ENCODE measurements around the gene GLIPR1.
"Not testable (repeated sequence)": the region's sequence is repeated elsewhere in the genome, so short reads cannot be mapped to it uniquely, and the experiment has no call there.

The GLIPR1 gene

DNA sequence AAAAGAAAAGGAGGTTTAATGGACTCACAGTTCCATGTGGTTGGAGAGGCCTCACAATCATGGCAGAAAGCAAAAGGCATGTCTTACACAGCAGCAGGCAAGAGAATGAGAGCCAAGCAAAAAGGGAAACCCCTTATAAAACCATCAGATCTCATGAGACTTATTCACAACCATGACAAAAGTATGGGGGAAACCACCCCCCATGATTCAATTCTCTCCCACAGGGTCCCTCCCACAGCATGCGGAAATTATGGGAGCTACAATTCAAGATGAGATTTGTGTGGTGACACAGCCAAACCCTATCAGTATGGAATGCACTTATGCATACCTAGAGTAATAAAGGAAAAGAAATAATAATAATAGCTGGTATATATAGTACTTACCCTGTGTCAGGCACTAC lies 4.5 kb upstream of the GLIPR1 start:
- DNase-seq, result no peak

DNA sequence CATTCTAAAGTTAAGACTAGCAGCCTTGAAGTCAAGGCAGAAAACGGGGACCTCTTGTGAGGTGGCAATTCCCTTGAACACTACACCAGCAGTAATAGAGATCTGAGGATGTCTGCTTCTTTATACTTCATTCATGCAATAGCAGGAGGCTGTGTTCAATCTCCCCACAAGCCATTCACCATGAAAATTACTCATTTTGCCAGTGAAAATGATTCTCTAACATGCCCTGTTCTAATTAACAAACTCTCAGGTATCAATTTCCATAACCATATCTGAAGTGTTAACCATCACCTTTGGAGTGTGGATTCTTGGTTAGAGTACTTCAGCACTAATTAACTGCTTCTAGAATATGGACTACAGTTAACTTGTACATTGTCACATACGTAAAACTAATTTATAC lies 3.4 kb upstream of the GLIPR1 start:
- DNase-seq, result no peak

DNA sequence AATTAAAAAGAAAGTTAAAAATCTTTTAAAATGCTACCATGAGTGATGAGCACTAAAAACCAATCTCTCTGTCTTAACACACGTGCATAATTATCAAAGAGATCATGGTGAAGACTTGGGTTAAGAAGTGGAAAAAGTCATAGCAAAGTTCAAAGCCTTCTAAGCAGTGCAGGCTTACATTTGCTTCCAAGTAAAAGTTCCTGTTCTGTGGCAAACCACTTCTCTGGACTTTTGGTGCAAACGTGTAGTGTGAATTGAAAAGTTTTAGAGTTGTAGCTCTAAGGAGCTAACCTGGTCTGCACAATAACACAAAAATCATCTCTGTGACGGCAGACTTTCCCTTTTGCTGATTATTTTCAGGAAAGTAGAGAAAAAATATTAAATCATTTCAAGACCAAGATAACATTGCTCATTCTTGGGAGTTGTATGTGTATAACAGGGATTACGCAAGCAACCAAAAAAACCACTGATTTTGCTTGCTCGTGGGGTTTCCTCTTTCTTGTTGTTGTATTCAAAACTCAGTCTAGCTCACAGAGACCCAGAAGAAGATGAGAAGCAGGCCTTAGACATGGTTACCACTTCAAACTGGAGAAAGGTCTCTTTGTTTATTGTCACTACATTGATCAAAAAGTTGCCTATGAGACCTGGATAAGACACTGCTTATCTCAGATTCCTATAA lies 2.3 kb upstream of the GLIPR1 start:
- peak; percentile 85 for DNase-seq

DNA sequence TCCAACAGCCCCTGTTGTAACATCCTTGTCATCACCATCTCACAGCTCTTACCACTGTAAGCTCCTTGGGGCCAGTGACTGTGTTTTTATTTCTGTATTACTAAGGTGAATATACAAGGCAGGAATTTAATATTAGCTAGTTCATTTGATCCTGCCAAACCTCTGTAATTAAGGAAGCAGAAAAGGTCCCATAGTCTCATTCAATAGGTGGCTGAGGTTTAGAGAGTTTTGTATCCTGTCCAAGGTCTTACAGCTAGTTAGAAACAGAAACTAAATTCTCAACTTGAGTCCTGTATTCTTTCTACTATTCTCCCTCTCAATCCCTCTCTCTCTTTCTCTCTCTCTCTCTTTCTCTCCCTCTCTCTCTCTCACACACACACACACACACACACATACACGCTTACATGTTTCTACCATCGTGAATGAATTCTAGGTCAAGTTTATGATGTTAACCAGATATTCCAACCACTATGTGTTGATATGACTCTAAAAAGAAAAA lies 543 bp upstream of the GLIPR1 start:
- peak; percentile 70 for DNase-seq

DNA sequence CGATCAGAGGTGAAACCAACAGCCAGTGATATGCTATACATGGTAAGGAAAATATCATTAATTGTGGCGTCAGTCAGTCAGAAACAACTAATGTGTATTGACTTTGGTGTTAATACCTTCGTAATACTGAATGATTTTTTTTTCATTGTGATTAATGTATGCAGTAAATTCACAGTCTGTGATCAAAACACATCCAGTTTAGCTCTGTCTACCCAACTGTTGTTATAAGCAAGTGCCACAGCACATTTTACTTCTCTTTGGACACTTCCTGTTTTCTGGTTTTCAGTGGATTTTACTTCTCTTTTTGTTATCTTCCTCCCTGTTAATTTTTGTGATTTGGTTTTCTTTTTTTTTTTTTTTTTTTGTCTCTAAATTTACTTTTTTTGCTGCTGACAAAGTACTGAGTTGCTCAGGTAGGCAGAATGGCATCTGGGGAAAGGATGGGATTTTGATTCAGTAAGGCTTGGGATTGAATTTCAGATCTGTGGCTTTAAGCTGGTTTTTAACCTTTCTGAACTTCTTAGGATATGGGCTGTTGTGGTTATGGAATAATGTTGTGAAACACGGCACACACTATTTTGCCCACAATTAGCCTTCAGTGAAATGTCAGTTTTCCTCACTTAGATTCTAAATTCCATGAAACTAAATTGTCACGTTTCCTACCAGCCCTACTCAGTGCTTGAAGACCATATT lies 604 bp downstream of the GLIPR1 start:
- DNase-seq, result peak; percentile 83

DNA sequence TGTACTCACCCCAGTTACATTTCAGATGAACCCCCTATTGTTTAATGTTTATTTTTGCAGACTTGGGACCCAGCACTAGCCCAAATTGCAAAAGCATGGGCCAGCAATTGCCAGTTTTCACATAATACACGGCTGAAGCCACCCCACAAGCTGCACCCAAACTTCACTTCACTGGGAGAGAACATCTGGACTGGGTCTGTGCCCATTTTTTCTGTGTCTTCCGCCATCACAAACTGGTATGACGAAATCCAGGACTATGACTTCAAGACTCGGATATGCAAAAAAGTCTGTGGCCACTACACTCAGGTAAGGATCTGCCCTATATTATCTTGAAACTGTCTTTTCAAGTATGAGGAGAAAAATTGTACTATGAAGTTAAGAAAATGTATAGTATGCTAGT lies 1.2 kb downstream of the GLIPR1 start:
- DNase-seq, result no peak

DNA sequence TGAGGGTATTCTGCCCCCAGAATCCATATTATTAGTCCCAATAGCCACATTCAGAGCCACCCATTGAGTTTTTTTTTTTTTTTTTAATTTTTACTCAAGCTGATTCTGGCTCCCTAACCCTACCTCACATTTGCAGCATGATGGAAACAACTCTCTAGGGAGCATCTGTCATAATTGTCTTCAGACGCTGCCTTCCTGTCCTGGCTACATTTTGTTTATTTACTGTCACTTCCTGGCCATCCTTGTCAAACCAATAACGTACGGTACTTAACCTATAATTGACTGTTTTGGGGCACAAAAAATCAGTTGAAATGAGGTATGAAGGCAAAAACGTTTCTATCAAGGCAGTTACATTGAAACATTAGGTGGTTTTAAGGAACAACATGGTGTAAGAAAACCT lies 2.1 kb downstream of the GLIPR1 start:
- DNase-seq, result no peak

DNA sequence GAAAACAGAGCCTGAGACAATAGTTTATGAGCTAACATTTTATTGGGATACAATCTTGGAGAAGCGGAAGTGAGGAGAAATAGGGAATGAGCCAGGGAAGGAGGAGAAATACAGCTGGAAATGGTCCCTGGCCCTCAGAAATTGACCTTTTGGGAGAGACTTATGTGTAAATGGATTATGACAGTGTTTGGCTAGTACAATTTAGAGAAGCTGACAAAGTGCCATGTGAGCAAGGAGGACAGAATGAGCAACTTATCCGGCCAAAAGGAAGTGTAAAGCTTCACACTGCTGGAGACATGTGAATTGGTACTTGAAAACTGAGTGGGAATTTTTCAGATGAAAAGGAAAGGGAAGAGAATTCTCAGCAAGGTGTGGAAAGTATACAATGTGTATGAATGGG lies 2.9 kb downstream of the GLIPR1 start:
- DNase-seq, result no peak

DNA sequence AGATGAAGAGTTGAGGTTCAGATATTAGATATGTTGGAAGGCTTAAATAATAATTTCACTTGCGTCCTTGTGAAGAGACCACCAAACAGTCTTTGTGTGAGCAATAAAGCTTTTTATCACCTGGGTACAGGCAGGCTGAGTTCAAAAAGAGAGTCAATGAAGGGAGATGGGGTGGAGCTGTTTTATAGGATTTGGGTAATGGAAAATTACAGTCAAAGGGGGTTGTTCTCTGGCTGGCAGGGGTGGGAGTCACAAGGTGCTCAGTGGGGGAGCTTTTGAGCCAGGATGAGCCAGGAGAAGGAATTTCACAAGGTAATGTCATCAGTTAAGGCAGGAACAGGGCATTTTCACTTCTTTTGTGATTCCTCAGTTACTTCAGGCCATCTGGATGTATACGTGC lies 3.9 kb downstream of the GLIPR1 start:
- not testable (repeated sequence) for DNase-seq

DNA sequence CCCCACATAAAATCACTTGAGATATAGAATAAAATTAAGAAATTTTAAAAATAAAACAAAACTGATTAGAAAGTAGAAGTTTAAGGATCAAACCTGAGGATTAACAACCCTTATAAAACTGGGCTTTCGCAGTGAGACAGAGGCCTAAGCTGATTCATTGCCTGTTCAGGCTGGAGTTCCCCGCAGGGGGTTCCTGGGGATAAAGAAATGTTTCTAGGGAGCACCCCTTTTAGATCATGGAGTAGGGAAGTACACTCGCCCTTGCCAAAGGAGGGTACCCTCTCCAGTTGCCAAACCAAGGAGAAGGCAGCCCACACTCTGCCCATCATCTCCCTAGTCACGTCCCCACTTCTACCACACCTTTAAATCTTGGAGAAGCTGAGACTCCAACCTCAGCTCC lies 6.8 kb downstream of the GLIPR1 start:
- DNase-seq, result no peak

DNA sequence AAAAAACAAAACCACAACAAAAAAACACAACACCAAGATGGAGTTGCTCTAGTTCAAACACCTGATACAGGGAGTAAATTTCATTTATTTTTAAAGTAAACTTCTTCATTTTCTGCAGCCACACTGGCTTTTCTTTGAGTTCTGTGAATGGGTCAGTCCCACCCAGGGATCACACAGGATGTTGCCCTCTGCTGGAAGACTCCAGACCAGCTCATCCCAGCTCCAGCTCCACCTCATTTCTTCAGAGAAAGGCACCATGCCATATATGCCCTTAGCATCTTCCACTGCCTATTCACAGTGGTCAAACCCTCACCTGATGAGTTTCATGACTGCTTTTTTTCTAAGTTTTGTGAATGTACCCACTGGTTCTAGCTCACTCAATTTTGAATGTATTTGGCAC lies 8.0 kb downstream of the GLIPR1 start:
- DNase-seq, result peak; percentile 44

DNA sequence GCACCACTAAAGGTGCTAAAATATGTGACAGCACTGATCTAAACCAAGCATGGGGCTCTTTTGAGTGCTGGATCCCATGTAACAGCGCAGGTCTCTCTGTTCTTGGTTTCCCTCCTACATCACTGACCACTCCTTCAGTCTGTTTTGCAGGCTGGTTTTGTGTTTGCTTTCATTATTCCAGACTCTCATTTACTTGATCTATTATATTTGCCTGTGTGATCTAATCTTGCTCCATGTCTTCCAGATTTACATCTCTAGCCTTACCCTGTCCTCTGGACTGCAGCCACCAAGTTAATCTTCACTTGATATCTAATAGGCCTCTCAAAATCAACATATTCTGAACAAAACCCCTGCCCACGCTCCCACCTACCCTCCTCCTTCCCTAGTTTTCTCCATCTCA lies 8.6 kb downstream of the GLIPR1 start:
- no peak for DNase-seq

DNA sequence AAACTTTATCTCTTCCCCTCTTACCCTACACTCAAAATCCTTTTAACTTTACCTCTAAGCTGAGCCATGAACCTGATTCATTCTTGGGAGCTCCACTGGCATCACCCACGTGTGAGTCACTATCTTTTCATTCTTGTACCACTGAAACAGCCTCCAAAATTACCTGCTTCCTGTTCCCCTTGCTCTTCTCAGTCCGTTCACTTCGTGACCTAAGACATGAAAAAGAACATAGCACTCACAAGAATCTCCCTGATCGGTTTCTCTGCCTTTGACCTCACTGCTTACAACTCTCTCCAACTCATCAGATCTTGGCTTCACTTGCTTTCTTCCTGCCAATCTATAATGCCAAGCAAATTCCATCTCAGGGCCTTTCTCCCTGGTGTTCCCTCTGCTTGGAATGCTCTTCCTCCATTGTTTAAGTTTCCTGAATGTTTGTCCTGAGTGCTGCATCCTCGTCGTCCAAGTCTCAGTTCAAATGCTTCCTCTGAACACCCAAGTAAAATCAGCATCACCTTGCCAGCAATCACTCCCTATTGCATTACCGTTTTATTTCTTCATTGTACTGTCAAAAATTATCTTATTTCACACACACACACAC lies 9.2 kb downstream of the GLIPR1 start:
- no peak for DNase-seq

DNA sequence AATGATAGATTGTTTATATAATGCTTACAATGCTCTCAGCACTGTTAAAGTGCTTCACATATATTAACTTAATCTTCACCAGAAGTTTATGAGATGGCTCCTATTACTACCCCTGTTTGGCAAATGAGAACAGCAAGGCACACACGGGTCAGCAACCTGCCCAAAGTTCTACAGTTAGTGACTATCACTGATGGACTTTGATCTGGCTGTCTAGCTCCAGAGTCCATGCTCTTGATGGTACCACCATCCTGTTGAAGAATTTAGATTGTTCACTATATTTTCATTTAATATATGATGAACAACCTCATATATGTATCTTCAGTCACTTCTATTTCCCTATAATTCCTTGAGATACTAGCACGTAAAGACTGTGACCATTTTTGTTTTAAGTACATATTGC lies 10.6 kb downstream of the GLIPR1 start:
- no peak for DNase-seq

DNA sequence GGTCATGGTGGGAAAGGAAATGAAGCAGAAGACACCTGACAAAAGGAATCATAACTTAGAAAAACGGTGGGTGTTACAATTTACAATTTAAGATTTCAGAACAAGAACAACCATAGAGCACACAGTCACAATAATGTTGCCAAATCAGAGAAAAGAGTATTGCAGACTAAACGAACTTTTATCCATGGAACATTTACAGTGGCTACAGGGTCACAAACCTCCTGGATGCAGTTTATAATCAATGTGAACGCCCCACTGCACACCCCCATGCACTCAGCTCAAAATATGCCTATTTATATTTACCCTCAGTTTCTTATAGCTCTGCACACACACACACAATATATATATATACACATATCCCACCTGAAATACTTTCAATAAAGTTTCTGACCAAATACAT lies 22.9 kb downstream of the GLIPR1 start:
- DNase-seq, result no peak

DNA sequence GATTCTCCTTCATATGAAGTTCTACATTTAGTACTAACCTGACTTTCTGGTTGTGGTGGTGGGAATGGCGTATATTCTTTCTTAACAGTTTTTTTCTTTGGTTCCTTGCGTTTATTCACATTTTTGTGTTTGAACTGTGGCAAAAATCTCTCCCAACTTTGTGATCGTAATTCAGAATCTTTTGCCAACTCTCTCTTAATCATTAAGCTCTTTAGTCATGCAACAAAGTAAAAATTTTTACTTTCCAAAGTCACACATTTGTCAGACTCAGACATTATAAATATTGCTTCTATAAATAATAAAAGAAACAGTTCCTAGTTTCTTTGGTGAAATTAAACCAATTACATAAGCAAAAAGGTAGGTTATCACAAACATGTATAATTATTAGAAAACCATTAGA lies 23.3 kb downstream of the GLIPR1 start:
- no peak for DNase-seq

DNA sequence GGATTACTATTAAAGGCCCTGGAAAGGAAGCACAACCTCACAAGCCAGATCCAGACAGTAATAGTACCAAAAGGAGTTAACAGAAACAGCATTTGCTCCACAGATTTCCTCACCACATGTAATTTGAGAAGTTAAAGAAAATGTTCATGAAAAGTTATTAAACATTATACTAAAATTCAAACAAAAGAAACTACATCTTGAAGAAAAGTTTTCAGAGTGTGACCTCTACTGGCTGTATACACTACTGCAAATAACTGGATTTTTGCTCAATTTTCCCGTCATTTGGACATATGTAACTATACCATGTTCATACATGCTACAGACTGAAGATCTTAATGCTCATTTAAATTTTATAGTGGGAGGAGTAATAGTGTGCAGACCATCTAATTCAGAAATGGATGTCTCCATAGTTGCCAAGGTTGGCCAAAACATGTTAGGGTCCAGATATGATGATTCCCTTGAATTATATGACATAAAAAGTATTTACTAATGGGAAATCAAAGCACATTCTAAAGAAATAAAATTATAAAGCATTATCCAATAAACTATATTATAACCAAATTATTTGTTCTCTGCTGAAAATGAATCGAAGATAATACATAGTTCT lies 25.3 kb downstream of the GLIPR1 start:
- peak; percentile 50 for DNase-seq

DNA sequence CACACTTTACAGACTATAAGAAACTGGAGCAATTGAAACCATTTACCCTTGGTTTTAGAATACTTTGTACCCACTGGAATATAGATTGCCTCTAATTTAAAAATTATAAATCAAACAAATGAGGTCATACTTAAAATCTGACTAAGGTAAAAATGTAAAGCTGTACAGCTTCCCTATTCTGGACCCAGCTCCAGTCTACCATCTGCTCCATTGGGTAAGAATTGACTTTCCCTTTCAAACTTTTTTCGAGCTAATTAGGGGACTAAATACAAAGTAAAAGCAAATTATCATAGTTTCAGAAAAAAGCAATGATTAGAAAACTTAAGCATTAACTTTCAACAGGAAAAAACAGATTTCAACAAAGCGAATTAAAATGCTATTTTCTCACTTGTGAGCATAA lies 26.5 kb downstream of the GLIPR1 start:
- no peak for DNase-seq

DNA sequence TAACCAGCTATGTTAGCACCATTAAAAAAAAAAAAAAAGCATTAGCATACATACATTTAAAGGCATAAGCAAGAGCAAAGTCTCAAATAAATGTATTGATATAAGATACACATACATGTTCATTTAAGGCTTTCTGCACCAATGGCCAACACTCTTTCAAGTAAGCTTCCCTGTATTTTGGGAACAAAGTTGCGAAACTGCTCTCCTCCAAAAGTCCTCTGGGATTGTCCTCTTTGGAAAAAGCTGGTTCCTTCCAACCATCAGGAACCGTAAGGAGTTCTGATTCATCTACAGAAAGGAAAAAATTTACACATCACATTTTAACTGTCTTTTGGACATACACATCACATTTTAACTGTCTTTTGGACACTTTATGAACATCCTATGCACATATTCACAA lies 27.6 kb downstream of the GLIPR1 start:
- no peak for DNase-seq

DNA sequence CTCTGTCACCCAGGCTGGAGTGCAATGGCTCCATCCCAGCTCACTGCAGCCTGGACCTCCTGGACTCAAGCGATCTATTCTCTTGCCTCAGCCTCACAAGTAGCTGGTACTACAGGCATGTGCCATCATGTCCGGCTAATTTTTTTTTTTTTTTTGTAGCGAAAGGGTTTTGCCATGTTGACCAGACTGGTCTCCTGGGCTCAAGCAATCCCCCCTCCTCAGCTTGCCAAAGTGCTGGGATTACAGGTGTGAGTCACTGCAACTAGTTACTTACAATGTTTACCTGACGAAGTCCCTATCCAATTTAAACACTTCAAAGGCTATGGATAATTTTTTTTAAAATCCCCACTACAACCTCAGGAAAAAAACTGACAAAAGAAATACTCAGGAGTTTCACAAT lies 29.1 kb downstream of the GLIPR1 start:
- no peak for DNase-seq

DNA sequence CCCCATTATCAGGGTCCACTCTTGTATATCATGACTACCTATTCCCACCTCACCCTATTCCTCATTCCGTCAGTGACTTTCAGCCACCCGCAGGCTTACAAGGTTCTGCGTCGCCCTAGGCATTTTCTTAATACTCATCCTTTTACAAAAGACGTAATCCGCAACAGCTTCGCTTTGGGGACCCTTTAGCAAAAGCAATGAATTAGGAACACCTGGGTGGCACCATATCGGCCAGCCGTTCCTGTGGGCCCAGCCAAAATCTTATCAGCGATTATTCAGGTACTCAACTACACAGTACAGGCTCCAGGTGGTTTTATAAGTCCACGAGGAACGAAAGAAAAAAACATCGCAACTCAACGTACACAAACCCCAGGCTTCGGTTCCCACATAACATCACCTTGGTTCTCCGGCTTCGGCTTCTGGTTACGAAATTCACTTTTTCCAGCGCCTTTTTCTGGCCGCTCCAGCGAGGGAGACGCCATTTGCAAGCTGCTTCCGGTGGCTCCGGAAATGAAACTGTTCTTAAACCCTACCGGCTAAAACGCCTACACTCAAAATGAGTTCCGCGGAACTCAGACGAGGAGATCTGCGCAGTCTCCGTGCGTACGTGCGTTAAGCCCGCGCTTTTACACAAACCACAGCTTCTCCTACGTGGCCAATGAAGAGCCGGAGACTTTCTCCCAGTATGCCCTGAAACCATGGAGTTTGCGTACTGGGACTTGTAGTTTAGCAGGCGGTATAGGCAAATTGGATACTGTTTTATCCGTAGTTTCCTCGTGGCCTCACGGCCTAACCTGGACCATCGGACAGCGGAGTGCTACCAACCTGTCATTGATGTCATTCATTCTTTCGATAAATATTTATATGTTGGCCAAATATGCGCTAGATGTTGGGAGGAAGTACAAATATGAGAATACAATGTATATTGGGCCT lies 30.8 kb downstream of the GLIPR1 start, which contains the start of gene KRR1:
KRR1 (minus strand) TSS at position 494 of the 933 bp plus-strand sequence; CDS start at position 482, 12 bp downstream.
- peak; percentile 98 for DNase-seq

DNA sequence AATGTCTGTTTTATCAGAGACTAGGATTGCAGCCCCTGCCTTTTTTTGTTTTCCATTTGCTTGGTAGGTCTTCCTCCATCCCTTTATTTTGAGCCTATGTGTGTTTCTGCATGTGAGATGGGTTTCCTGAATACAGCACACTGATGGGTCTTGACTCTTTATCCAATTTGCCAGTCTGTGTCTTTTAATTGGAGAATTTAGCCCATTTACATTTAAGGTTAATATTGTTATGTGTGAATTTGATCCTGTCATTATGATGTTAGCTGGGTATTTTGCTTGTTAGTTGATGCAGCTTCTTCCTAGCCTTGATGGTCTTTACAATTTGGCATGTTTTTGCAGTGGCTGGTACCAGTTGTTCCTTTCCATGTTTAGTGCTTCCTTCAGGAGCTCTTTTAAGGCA lies 40.7 kb downstream of the GLIPR1 start:
- not testable (repeated sequence) for DNase-seq

DNA sequence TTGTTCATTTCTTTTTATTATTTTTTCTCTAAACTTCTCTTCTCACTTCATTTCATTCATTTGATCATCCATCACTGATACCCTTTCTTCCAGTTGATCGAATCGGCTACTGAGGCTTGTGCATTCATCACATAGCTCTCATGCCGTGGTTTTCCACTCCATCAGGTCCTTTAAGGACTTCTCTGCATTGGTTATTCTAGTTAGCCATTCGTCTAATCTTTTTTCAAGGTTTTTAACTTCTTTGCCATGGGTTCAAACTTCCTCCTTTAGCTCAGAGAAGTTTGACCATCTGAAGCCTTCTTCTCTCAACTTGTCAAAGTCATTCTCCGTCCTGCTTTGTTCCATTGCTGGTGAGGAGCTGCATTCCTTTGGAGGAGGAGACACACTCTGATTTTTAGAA lies 41.6 kb downstream of the GLIPR1 start:
- DNase-seq, result not testable (repeated sequence)
